Skeletal muscle cell (primary cell): ENCODE results near the gene KLHL29.
A peak's percentile ranks its signal among the peaks of the same experiment; 100 is the strongest.

Experiments
- DNase-seq: peaks from one replicate; pipeline ENCODE4 v3.0.0-alpha.2; 2010; ENCODE audit warnings: low read depth
- H3K4me3 ChIP-seq: 2 replicates; pipeline ENCODE4 v1.5.1; 2011; ENCODE audit warnings: low read depth, mild to moderate bottlenecking, control low read depth, low read length, moderate library complexity

The KLHL29 gene

DNA sequence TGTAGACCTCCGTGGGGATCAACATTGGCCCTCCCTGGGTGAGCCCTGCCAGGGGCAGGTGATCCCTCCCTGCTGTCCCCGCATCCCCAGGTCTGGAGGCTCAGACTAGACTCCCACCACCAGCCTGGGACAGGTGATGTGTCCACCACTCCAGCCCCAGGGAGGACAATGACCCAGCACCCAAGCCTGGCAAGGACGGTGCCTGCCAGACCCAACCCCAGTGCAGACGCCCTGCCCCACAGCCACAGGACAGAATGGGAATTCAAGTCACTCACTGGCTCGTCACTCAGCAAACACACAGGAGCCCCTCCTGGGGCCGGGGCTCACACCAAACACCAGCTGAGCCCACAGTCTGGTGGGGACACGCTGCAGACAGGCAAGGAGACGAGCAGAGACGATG, 302.2 kb downstream of the KLHL29 start:
- H3K4me3 ChIP-seq = no peak overlapping the region
- DNase-seq = no peak

- no peak for DNase-seq
These were observed 302.7 kb downstream of the KLHL29 start for GRCh38 chr2:23687713-23688112.

DNA sequence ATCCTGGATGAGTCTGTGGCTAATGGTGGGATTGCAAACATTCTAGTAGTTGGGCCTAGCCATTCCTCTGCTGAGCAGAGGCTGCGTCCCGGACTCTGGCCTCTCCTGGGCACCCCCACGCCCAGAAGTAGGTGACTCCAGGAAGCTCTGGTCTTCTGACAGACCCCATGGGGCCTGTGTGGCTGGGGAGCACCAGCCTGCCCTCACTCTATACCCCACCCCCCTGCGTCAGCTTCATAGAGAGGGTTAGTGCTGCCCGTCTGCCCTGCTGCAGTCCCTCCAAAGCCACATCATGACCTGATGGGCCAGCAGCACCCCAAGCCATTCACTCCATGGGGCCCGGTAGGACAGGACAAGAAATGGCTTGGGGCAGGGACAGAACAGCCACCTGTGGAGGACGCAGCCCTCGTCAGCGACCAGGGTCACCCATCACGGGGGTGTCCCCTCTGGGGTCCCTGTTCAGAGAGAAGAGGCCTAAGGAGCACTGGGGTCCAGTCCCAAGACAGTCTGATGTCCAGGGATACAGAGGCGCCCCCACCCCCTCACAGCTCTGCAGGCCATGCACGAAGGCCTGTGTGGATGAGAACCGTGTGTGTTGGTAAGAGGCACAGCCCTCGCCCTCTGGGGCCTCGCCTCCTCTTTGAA, 303.6 kb downstream of the KLHL29 start:
- no peak for DNase-seq
- no peak overlapping the region for H3K4me3 ChIP-seq

More at GRCh38 chr2:23687713-23688112, 302.7 kb downstream of the KLHL29 start:
- H3K4me3 ChIP-seq = no peak overlapping the region

DNA sequence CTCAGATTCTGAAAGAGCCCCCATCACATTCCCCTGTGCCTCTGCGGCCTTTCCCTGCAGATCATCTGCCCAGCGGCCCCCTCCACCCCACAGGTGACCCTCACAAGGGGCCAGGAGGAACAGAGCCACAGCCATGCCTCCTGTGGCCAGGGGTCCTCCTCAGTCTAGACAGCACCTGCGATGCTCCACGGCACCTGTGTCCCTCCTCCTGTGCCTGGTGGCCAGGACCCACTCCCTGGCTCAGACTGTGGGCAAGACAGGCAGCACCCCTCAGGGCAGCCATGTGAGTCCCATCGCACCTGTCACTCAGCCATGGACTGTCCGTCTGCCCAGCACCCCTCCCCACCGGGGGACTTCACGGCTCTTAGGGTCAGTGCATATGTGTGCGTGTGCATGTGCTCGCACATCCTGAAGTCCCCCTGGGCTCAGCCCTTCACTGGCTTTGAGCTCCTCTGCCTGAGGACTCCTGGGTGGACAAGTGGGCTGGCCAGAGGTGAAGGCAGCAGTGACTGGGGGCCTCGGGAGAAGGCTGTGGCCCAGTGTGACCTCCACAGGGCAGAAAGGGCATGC, 304.2 kb downstream of the KLHL29 start:
- no peak overlapping the region for H3K4me3 ChIP-seq
- DNase-seq = no peak

DNA sequence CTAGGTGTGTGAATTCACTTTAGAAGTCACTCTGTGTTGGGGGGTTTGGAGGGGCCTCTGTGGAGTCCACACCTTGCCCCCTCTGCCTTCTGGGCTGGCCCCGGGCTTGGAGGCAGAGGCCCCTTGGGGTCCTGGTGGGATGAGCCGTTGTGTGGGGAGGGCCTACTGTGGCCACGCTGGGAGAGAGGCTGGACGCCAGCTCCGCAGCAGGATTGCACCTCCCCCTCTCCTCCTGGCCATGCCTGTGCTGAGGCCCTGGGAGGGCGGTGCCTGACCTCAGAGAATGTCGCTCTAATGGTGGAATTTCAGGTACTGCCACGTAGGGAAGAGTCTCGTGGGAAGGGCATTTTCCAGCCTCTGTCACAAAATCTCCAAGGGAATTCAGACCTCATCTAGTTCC, 304.9 kb downstream of the KLHL29 start:
- no peak for DNase-seq
- no peak overlapping the region for H3K4me3 ChIP-seq

DNA sequence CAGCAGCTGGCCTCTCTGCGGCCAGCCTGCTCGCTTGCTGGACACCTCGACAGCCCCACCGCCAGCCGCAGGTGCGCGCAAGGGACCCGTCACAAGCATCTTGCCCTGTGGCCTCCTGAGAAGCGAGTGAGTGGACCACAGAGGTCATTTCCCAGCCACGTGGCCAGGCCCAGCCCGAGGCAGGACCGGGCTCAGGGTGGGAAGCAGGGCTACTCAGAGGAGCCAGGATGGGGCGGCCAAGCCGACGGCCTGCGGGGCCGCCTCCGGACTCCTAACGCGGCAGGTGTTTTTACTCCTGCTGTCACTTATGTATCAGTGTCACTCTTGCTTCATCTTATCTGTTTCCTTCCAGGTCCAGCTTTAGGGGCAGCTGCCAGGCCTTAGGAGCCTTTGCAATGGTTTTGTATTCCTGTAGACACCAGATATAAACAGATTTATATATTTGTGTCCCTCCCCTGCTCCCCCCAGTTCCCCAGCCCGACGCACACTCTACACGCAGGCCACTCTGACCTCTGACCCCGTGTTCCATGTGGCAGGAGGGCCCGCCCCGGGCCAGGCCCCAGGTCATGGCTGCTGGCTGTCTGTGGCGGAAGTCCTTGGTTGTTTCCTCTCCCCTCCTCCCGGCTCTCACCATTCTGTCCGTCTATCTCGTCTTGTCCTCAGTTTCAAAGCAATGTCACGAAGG, 305.6 kb downstream of the KLHL29 start:
- H3K4me3 ChIP-seq = no peak overlapping the region
- DNase-seq = no peak

GRCh38 chr2:23691106-23691470, 306.1 kb downstream of the KLHL29 start:
- H3K4me3 ChIP-seq = no peak overlapping the region
- no peak for DNase-seq

DNA sequence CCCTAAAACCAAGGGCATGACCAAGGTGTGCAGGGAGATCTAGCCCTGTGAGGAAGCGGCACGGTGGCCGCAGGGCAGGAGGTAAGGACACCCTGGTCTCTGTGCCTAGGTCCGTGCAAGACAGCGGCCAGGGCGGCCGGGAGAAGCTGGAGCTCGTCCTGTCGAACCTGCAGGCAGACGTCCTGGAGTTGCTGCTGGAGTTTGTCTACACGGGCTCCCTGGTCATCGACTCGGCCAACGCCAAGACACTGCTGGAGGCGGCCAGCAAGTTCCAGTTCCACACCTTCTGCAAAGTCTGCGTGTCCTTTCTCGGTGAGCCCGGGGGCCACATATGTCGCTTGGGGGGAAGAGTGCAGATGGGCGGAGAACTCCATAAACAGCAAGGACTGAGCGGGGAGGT, 306.6 kb downstream of the KLHL29 start:
- no peak overlapping the region for H3K4me3 ChIP-seq
- no peak for DNase-seq

- DNase-seq = no peak
- no peak overlapping the region for H3K4me3 ChIP-seq
These were observed 307.3 kb downstream of the KLHL29 start for GRCh38 chr2:23692263-23692662.

DNA sequence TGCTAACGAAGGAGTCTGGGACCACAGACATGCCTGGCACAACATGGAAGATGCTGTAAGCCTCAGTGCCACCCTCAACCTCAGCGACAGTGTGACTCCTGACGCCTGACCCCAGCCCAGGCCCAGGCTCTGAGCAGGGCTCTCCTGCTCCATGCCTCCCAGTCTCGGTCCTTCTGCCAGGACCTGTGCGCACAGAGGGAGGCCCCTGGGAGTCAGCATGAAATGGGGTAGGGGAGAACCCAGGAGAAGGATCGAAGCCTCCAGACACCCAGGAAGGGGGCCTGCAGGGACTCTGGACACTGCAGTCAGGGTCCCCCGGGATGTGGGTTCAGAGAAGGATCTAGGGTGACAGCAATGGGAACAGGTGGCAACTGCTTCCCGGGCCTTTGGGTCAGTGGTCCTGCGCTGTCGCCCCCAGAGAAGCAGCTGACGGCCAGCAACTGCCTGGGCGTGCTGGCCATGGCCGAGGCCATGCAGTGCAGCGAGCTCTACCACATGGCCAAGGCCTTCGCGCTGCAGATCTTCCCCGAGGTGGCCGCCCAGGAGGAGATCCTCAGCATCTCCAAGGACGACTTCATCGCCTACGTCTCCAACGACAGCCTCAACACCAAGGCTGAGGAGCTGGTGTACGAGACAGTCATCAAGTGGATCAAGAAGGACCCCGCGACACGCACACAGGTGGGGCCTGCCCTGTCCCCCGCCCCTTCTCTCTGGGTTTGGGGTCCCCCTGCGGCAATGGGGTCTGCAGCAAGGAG, 308.0 kb downstream of the KLHL29 start:
- no peak overlapping the region for H3K4me3 ChIP-seq
- DNase-seq = no peak

- DNase-seq = no peak
- no peak overlapping the region for H3K4me3 ChIP-seq
These were observed 308.6 kb downstream of the KLHL29 start for GRCh38 chr2:23693606-23693951.

DNA sequence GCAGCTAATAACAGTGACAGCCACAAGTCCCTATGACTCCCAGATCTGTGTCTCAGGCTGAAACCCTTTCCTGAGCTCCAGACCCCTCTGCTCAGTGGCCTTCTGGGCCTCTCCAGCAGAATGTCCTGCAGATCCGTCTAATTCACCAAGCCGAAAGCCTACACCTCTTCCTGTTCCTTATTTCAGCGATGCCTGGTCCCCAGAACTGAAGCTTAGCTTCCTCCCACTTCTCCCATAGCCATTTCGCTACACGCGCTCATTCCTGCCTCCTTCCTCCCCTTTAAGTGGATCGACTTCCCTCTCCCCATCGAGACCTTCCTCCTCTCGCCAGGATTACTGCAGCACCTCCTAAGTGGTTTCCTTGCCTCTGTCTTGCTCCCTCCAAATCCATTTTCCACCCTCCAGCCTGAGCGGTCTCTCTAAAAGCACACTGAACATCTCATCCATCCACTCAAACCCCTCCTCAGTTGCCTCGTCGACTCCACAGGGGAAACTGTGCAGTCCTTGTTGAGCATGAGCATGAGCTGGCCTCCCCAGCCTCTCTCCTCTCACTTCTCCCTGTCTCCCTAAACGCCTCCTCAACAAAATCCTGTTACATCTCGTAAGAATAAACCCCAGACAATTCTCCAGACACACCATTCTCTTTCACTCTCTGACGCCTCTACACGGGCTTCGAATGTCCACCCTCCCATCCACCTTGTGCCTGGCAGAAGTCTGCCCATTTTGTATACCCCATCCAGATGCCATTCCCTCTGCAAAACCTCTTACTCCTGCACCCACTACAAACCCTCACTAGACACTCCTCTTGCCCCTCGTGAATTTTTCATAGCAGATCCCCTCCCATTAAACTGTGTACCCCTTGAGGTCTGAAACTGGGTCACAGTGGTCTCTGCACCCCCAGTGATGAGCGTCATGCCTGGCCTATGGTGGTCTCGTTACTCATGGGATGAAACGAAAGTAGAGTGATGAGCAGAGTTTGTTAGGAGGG, 309.4 kb downstream of the KLHL29 start:
- H3K4me3 ChIP-seq = no peak overlapping the region
- DNase-seq = no peak

DNA sequence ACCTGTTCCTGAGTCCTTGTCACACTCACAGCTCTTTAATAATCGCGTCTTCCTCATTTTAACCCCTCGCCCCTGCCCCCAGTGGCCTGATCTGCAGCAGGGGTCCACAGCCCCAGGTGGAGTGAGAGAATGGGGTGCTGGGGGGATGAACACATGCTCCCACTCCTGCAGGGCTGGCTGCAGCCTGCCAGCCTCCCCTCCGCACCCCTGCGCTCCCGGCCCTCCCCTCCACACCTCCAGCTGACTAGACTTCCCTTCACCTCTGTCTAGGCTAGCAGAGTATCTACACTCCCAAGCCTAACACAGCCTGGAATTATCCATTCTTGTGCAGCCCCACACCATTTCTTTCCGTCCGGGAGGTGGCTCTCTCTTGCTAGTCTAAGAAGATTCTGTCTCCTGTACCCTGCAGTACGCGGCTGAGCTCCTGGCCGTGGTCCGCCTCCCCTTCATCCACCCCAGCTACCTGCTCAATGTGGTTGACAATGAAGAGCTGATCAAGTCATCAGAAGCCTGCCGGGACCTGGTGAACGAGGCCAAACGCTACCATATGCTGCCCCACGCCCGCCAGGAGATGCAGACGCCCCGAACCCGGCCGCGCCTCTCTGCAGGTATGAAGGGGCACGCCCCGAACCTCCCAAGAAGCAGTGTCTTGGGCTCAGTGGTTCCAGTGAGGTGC, 310.4 kb downstream of the KLHL29 start:
- no peak overlapping the region for H3K4me3 ChIP-seq
- no peak for DNase-seq

DNA sequence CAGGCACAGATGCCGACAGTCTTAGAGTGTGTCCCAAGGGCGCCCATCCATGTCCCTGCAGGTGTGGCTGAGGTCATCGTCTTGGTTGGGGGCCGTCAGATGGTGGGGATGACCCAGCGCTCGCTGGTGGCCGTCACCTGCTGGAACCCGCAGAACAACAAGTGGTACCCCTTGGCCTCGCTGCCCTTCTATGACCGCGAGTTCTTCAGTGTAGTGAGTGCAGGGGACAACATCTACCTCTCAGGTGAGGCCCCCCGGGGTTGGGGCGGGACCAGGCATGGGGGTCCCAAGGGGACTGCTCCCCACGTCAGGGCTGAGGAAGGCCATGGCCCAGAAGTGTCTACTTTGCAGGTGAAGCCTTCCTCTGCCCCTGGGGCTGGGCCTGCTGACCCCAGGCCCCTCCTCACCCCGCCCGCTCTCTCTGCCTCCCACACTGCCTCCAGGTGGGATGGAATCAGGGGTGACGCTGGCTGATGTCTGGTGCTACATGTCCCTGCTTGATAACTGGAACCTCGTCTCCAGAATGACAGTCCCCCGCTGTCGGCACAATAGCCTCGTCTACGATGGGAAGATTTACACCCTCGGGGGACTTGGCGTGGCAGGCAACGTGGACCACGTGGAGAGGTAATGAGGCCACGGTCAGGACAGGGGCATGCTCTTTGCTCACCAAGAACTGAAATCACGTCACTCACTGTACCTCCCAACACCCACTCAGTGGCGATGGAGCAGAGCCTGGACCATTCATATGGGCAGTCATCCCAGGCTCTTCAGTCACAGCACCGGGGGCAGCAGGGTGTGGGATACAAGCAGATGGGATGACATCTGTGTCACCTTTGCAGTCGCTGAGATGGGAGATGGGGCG, 311.1 kb downstream of the KLHL29 start:
- no peak for DNase-seq
- no peak overlapping the region for H3K4me3 ChIP-seq

GRCh38 chr2:23696752-23697045, 311.7 kb downstream of the KLHL29 start:
- no peak for DNase-seq
- no peak overlapping the region for H3K4me3 ChIP-seq

DNA sequence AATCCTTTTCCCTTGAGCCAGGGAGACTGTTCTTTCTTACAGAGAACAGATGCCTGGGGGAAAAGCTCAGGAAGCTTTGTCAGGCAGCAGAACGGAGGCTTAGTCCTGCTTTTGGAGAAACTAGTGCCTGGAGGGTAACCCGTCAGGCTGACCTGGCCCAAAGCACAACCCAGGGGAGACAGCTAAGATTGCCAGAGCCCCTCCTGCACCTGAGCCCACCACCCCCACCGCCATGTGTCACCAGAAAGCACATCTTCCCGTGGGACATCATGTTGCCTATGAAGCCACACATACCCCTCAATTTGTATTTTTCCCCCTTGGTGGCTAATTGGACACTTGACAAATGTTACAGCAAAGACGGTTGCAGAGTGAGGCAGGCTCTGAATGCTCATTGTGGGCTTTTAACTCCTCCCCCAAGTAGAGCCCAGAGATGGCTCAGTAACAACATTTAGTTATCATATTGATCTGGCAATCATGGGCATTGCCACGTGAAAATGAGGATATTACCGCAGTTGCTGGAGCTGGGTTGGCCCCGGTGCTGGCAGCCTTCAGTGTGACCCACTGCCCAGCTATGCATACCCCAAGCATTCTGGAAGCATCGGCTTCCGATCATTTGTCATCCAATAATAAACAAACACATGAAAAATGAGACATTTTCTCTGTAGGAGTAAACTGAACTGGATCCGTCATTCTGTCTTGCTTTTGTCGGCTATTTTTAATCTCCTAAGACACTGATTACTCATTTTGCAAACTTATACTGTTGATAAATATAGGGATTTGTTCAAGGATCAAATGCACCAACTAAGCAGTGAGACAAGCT, 312.5 kb downstream of the KLHL29 start:
- no peak overlapping the region for H3K4me3 ChIP-seq
- DNase-seq = peak; percentile 17

- no peak for DNase-seq
- no peak overlapping the region for H3K4me3 ChIP-seq
These were observed 313.2 kb downstream of the KLHL29 start for GRCh38 chr2:23698116-23698693.
